Neural progenitor cell (in vitro differentiated cells): ENCODE measurements around the gene IDH3B.

Source experiments
- EZH2 ChIP-seq: fragments of 200-600 bp; sonication (generic); IDR thresholded peaks from 2 replicates; pipeline ENCODE4 v1.6.1; 2017; ENCODE audit warnings: antibody characterized with exemption, mild to moderate bottlenecking, moderate library complexity
- TF ChIP-seq, protein P1 (sequence below): fragments of 200-600 bp; sonication (generic); IDR thresholded peaks from 2 replicates; pipeline ENCODE4 v1.5.1; 2017; ENCODE audit warnings: antibody characterized with exemption, mild to moderate bottlenecking

DNA sequence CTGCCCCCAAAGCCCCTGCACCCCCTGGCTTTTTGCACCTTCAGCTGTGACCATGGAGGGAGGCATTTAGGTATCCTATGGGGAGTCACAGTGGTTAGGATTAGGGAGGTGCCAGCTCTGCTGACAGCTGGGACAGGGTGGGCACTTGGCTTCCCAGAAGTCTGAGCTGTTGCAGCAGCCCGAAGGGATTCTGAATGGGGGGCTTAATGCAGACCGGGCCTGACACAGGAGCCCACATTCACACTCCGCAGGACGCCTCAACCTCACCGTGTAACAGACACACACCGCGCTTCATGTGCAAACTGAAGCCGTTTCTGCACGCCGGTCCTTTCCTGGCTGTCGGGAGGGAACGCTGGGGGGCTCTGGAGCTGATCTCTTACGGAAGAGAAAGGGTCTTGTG, 30.5 kb upstream of the IDH3B start:
- TF ChIP-seq, protein P1, sequence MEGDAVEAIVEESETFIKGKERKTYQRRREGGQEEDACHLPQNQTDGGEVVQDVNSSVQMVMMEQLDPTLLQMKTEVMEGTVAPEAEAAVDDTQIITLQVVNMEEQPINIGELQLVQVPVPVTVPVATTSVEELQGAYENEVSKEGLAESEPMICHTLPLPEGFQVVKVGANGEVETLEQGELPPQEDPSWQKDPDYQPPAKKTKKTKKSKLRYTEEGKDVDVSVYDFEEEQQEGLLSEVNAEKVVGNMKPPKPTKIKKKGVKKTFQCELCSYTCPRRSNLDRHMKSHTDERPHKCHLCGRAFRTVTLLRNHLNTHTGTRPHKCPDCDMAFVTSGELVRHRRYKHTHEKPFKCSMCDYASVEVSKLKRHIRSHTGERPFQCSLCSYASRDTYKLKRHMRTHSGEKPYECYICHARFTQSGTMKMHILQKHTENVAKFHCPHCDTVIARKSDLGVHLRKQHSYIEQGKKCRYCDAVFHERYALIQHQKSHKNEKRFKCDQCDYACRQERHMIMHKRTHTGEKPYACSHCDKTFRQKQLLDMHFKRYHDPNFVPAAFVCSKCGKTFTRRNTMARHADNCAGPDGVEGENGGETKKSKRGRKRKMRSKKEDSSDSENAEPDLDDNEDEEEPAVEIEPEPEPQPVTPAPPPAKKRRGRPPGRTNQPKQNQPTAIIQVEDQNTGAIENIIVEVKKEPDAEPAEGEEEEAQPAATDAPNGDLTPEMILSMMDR: no peak
- no peak for TF ChIP-seq EZH2
